ENCODE measurements around the gene ABITRAM. TPM values are rescaled to one million over a fixed set of nuclear protein-coding genes. Genes with fewer than 3 reads are reported as not detected.

ABITRAM gene
- total and polyA plus RNA-seq, 2 of the 13 experiments (the other 11 are each of a cell fraction or from before 2014, with no cell fraction given): 10.2 to 21.6 TPM

GRCh38 chr9:108933718-108934322 is 380 bp upstream of the ABITRAM start, which contains the start of gene ELP1 (continued):
- TF ChIP-seq MXD1 (CRISPR knock-in tag; IDR thresholded peaks at IDR 0.05) (peak; percentile 29; the same call in 1 of the 2 replicates), POGK (CRISPR knock-in tag; conservative IDR thresholded peaks at IDR 0.05) (peak; percentile 83), ELF3 (CRISPR knock-in tag; IDR thresholded peaks at IDR 0.05) (peak; percentile 38; the same call in 1 of the 2 replicates), ZNF232 (CRISPR knock-in tag; IDR thresholded peaks at IDR 0.05; ENCODE audit: borderline replicate concordance) (peak; percentile 75; the same call in 1 of the 2 replicates), FOXP1 (IDR thresholded peaks at IDR 0.05) (no peak), FOXP1 (CRISPR knock-in tag; IDR thresholded peaks at IDR 0.05) (peak; percentile 35; the same call in 1 of the 2 replicates), NRL (CRISPR knock-in tag; IDR thresholded peaks at IDR 0.05; ENCODE audit: borderline replicate concordance) (peak; percentile 70; the same call in 1 of the 2 replicates), ZNF775 (CRISPR knock-in tag; IDR thresholded peaks at IDR 0.05; ENCODE audit: borderline replicate concordance) (no peak), TBX2 (CRISPR knock-in tag; IDR thresholded peaks at IDR 0.05; ENCODE audit: borderline replicate concordance) (peak; percentile 66; the same call in 1 of the 2 replicates), SOX6 (IDR thresholded peaks at IDR 0.05) (no peak), SOX6 (CRISPR knock-in tag; IDR thresholded peaks at IDR 0.05) (peak; percentile 22; the same call in 1 of the 2 replicates), TARDBP (CRISPR knock-in tag; IDR thresholded peaks at IDR 0.05) (0 out of 2 replicates have a peak, but pooled peaks have one; percentile 22), TAF1 (CRISPR knock-in tag; IDR thresholded peaks at IDR 0.05) (peak; percentile 91), SIX1 (CRISPR knock-in tag; IDR thresholded peaks at IDR 0.05; ENCODE audit: borderline replicate concordance) (0 out of 2 replicates have a peak, but pooled peaks have one; percentile 21), POLR2G (IDR thresholded peaks at IDR 0.05; ENCODE audit: low read depth, low read length) (peak; percentile 83), KDM2A (CRISPR knock-in tag; IDR thresholded peaks at IDR 0.05; ENCODE audit: borderline replicate concordance, low read depth) (peak; percentile 91), REST (IDR thresholded peaks at IDR 0.05; ENCODE audit: borderline replicate concordance in 1 of 2, low read depth in 1 of 2, low read length in 2 of 2) (no peak), FOXK1 (CRISPR knock-in tag; IDR thresholded peaks at IDR 0.05; ENCODE audit: borderline replicate concordance, low read depth) (0 out of 2 replicates have a peak, but pooled peaks have one; percentile 20), MLXIP (CRISPR knock-in tag; IDR thresholded peaks at IDR 0.05; ENCODE audit: borderline replicate concordance) (no peak), CCDC6 (CRISPR knock-in tag; IDR thresholded peaks at IDR 0.05) (peak; percentile 59; the same call in 1 of the 2 replicates), MTA3 (CRISPR knock-in tag; IDR thresholded peaks at IDR 0.05) (no peak)
